Dermis microvascular lymphatic vessel endothelial cell (primary cell): ENCODE measurements around the gene SPHKAP. TPM values are rescaled to one million over a fixed set of nuclear protein-coding genes. Genes with fewer than 3 reads are reported as not detected.
"Not testable (repeated sequence)": the region's sequence is repeated elsewhere in the genome, so short reads cannot be mapped to it uniquely, and the experiment has no call there.

Experiments used
- DNase-seq, 2 donors: peaks; one replicate each; pipeline versions ENCODE4 v3.0.0 to v3.0.0-alpha.2; 2010; ENCODE audit warnings: low read depth in 2 of 2
- total RNA-seq: library from RNA; depleted of rRNA; stranded (reverse); fragments of >200 nt; gene quantifications from 2 replicates; pipeline ENCODE4 v1.2.1, GENCODE V29; 2014

SPHKAP gene, protein sequence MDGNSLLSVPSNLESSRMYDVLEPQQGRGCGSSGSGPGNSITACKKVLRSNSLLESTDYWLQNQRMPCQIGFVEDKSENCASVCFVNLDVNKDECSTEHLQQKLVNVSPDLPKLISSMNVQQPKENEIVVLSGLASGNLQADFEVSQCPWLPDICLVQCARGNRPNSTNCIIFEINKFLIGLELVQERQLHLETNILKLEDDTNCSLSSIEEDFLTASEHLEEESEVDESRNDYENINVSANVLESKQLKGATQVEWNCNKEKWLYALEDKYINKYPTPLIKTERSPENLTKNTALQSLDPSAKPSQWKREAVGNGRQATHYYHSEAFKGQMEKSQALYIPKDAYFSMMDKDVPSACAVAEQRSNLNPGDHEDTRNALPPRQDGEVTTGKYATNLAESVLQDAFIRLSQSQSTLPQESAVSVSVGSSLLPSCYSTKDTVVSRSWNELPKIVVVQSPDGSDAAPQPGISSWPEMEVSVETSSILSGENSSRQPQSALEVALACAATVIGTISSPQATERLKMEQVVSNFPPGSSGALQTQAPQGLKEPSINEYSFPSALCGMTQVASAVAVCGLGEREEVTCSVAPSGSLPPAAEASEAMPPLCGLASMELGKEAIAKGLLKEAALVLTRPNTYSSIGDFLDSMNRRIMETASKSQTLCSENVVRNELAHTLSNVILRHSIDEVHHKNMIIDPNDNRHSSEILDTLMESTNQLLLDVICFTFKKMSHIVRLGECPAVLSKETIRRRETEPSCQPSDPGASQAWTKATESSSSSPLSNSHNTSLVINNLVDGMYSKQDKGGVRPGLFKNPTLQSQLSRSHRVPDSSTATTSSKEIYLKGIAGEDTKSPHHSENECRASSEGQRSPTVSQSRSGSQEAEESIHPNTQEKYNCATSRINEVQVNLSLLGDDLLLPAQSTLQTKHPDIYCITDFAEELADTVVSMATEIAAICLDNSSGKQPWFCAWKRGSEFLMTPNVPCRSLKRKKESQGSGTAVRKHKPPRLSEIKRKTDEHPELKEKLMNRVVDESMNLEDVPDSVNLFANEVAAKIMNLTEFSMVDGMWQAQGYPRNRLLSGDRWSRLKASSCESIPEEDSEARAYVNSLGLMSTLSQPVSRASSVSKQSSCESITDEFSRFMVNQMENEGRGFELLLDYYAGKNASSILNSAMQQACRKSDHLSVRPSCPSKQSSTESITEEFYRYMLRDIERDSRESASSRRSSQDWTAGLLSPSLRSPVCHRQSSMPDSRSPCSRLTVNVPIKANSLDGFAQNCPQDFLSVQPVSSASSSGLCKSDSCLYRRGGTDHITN (N-terminal part only)
- not detected in 2 replicates for total RNA-seq

DNA sequence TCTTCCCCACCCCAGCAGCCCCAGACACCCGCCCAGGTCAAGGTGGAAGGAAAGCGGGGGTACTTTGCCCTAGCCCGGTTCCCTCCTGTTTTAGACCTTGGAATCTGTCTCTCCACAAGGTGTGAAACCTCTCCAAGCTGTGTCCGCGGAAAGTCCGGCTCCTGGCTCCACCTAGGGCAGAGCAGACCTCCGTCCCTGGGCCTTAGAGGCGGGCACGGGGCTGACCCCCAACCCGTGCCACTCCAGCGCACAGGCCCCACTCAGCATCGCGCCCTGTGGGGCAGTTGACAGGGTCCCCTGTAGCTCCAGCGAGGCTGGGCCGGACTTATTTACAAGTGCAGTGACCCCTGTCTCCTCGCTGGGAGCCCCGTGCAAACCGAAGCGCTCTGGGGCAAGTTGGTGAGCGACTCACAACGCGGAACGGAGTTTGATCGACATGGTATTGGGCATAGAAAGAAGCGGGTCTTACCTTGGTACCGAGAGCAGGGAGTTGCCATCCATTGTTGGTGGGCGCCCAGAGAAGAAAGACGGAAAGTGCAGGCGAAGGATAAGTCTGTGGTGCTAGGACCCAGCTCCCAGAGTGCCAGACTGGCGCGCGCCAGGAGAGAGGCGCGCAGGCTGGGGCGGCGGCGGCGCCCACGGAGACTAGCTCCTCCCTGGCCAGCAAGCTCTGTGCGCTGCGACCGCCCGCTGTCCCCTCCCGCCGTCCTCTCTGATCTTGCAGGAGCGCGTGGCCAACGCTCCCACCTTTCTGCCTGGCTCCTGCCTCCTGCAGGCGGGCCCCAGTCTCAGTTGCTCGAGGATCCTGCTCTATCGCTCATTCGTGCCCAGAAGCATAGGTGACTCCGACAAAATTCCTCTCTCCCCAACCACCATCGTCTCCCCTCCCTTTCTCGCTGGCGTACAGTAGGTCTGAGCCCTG, at the start of gene SPHKAP:
Gene SPHKAP, minus strand, starts transcription at position 590 of the 922 bp plus-strand sequence. Its CDS starts 89 bp downstream, at position 501.
- DNase-seq = no peak

DNA sequence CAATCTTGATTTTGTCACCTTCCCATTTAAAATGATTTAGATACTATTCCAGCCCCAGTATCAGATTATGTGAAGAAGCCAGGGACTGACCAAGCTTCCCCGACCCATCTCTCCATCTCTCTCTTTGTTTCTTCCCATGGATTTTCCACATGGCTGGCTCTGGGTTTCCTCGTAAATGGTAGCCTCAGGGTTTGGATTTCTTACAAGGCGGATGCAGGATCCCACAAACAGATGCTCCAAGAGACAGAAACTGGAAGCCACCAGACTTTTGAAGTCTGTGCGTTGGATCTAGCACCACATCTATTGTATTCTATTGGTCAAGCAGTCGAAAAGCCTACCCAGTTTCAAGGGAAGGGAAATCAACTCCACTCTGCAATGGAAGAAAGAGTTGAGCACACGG, 46.0 kb upstream of the SPHKAP start:
- no peak for DNase-seq

DNA sequence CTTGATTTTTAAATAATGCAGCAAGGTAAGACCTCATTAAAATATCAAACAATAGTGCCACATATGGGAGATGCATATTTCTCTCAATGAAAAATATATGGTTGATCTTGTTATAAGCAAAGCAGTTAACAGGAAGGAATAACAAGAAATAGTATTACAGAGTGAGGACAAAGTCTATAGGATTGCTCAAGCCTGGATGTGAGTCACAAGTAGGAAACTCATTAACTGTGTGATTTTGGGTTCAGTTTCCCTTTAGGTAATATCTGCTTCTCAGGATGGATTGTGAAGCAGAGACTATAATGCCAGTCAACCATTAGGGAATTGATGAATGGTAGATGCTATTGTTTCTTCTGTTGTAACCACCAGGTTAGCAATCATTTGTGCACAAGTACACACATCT, 42.9 kb upstream of the SPHKAP start:
- DNase-seq = no peak

DNA sequence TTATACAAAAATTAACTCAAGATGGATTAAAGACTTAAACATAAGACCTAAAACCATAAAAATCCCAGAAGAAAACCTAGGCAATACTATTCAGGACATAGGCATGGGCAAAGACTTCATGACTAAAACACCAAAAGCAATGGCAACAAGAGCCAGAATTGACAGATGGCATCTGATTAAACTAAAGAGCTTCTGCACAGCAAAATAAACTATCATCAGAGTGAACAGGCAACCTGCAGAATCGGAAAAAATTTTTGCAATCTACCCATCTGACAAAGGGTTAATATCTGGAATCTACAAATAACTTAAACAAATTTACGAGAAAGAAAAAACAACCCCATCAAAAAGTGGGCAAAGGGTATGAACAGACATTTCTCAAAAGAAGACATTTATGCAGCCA, 37.1 kb upstream of the SPHKAP start:
- DNase-seq = not testable (repeated sequence)

- no peak for DNase-seq
Measured at GRCh38 chr2:228197504-228197903, 16.0 kb upstream of the SPHKAP start.

GRCh38 chr2:228180181-228181097, 1.0 kb downstream of the SPHKAP start:
- no peak for DNase-seq

DNA sequence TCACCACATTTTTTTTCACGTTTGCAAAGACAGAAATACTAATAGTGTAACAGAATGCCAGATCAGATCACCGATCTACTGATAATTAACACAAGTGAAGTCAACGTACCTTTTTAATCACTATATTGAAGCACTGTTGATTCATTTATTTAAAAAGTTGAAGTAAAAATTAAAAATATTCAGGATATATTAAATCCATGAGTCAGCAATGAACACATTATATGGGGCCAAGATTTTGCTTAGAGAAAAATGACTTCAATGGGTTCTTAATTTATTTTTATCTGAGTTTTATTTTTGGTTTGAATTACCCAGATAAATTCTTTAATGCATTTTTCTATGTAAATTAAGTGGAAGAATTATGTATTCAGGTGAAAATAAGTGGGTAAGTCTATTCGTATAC, 14.2 kb downstream of the SPHKAP start:
- no peak for DNase-seq

GRCh38 chr2:228164718-228165117, 16.8 kb downstream of the SPHKAP start:
- DNase-seq = no peak

DNA sequence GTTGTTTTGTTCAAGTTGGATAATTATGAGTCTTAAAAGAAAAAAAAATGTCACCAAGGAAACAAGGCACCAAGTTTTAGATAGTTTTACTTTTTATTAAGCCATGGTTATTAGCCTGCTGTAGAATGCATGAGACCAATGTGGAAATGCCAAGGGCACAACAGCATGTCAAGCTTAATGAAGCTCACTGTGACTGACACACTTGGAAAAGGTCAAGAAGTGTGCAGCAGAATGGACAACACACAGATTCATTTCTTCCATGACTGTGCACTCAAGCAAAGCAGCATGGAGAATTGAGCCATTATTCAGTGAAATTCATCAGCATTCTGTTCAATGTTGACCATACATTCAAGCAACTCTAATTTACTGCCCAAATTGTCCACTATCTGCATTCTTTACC, 23.6 kb downstream of the SPHKAP start:
- no peak for DNase-seq

GRCh38 chr2:228144961-228145360, 36.5 kb downstream of the SPHKAP start:
- no peak for DNase-seq

DNA sequence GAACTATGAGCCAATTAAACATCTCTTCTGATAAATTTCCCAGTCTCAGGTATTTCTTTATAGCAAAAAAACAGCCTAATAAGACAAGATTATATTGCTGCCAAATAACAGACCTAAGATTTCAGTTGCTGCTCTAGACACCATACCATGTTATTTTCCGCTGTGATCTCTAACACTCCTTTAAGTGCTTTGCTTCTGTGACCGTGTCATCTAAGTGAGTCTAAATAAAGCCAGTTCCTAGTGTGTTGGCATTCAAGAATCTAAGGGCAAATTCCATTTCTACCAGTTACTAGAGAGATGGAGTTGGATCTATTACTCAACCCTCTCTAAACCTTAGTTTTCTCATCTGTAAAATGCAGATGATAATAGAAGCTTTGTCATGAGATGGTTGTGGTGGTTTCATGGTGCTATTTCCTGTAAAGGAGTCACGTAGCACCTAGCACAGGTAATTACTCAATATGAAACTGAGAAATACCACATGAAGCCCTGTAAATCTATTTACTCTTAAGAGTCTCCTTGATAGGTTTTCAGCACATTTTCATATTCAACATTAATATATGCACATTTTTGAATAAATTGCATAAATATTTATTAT, 40.5 kb downstream of the SPHKAP start:
- DNase-seq = no peak

DNA sequence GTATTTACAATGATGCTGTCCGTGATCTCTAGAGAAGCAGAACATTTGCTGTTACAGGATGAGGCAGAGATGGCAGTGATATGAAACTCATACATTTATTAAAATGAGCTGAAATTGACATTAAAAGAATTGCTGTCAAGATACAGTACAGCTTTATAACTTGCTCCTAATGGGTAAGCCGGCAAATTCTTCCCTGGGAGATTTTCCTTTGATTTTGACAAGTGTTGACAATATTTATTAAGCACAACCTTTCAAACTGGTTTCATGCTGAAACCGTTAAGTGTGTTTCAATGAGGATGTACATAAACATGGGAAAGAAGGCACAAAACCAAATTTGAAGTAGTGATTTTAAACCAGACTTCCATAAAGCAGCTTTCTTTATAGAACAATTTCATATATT, 45.5 kb downstream of the SPHKAP start:
- no peak for DNase-seq

DNA sequence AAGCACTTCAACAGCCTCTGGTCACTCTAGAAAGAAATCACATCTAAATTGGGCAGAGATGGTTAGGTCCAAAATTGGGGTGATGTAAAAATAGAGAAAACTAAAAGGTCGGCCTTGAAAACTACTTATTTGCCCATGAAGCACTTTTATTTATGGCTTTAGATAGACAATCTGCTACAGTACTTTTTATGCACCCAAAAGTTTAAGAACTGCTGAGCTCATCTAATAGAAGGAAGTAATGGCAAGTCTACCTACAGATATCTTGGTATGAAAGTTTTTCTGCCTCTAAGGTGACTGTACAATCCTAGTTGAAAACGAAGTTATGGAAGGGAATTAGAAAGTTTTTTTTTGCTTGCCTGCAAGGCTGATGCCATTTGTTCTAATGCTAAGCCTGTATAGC, 46.2 kb downstream of the SPHKAP start:
- DNase-seq = no peak

DNA sequence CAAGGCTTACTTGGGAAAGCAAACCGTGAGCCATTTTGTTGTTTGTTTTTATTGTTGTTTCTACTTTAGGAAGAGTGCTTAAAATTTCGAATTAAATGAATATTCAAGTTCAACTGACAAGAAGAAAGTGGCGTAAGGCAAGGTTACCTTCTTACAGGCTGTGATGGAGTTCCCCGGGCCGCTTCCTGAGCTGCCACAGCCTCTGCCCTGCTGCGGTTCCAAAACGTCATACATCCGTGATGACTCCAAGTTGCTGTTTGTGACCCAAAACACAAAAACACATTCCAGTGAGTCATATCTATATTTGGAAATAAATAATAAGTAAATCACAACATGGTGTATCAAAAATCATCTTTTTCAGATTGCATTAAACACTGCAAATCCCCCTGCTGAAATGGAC, 49.7 kb downstream of the SPHKAP start:
- DNase-seq = no peak

DNA sequence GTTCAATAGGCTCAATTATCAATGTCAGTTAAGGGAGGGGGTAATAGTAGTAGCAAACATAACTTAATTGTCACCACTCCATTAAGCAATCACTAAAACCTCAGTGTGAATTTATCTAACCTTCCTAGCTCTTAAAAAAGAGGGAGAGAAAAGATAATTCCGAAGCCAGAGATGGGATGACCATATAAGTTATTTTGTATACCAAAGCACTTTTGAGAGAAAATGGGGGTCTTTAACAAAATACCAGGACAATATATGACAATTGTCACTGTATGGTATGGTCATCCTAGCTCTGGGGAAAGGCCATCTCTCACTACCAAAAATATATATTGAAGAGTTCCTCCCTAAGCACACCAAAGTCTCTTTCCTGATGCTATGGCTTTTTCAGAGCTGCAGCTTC, 55.1 kb downstream of the SPHKAP start:
- no peak for DNase-seq

- no peak for DNase-seq
Measured at GRCh38 chr2:228118940-228119339, 62.5 kb downstream of the SPHKAP start.

DNA sequence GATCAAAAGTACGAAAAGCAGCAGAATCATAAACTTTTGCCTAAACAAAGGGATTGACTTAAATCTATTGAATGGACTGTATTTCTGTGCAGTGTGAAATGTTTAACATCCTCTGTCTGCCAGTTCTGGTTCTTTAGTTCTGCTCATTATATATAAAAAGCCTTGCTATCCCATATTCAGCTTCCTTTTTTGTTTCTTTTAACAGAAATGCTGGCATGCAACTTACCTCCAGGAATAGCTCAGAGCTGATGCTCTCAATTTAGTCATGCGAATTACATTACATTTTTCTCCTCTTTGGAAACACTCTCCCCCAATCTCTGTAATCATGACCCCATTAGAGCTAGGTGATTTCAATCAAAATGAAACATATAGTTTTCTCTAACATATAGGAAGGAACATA, 73.6 kb downstream of the SPHKAP start:
- no peak for DNase-seq

GRCh38 chr2:228105526-228106250, 75.8 kb downstream of the SPHKAP start:
- DNase-seq = no peak
